ENCODE data around the gene SPEN.

DNA sequence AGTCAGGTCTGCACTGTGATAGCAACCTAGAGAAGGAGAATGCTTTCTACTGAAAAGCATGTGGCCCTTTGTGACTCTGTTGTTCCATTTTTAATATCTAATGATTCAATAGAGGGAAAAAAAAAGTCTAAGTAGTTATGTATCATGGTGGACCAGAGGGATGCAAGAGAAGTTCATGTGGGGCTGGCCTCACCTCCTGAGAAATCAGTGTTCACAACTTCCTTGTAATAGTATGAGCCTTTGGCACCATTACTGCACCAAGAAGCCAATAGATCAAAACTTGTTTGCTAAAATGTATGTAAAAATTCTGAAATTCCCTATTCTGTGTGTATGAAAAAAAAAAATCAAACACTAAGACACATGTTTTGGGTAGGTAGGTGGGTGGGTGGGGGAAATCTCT is 123.4 kb downstream of the SPEN start:
- TF ChIP-seq CTCF (IDR thresholded peaks at IDR 0.05), result no peak
- no peak for TF ChIP-seq POLR2A (IDR thresholded peaks at IDR 0.05)
